Measurements from ENCODE around the gene RNF223. TPM values are rescaled to one million over a fixed set of nuclear protein-coding genes. Genes with fewer than 3 reads are reported as not detected.

Gene RNF223
- total and polyA plus RNA-seq, 4 donors: 0.14 TPM; not detected in 3

DNA sequence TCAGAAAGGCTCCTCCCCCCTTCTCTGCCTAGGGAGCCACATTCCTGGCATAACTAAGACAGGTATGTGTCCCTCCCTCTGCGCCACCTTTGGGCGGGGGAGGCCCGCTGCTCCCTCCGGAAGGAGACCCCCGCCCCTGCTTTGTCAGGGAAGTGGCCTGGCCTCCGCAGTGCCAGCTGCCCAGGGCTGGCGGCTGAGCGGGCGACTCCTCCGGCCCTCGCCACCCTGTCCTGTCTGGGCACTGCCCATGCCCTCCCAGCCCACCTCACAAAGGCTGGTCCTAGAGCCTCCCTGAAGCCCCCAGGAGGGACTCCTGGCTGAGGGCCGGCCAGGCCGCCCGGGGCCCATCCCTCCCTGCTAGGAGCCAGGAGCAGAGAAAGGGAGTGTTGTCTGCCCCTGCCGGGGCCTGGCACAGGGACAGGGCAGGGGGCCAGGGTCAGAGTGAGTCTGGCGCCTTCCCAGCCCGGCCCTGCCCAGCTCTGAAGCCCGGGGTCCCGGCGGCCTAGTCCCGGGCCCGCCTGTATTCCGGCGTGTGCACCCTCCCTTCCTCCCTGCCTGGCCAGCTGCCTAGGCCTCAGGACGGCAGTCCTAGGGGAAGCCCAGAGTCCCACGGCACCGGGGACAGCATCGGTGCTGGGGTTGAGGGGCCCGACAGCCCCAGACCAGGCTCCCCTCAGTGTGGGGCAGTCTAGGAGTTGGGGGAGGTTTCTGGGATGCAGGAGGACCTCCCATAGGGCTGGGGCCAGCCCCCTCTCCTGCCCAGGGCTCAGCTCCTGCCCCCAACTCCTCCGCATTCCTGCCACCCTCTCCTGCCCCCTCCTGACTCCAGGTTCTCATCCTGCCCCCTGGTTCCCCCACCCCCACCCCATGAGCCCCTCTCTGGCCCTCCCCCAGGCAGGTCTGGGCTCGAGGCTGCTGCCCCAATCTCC is 49.1 kb downstream of the RNF223 start:
- TF ChIP-seq HNF4A (conservative IDR thresholded peaks at IDR 0.05) (no peak), YY1 (IDR thresholded peaks at IDR 0.05) (no peak), TAF1 (conservative IDR thresholded peaks at IDR 0.05) (no peak), RAD21 (IDR thresholded peaks at IDR 0.05) (no peak), HNF4G (IDR thresholded peaks at IDR 0.05) (no peak), JUND (IDR thresholded peaks at IDR 0.05) (no peak), FOXA1 (IDR thresholded peaks at IDR 0.05) (no peak), SP1 (IDR thresholded peaks at IDR 0.05) (no peak), EGR1 (IDR thresholded peaks at IDR 0.05; ENCODE audit: low read depth in 2 of 2) (no peak), NR2F2 (IDR thresholded peaks at IDR 0.05) (no peak), GABPA (IDR thresholded peaks at IDR 0.05 in 1 of 2, conservative IDR thresholded peaks at IDR 0.05 in 1 of 2) (no peak), RXRA (IDR thresholded peaks at IDR 0.05) (no peak), FOXA2 (IDR thresholded peaks at IDR 0.05) (no peak)
- TF ChIP-seq, protein P1, sequence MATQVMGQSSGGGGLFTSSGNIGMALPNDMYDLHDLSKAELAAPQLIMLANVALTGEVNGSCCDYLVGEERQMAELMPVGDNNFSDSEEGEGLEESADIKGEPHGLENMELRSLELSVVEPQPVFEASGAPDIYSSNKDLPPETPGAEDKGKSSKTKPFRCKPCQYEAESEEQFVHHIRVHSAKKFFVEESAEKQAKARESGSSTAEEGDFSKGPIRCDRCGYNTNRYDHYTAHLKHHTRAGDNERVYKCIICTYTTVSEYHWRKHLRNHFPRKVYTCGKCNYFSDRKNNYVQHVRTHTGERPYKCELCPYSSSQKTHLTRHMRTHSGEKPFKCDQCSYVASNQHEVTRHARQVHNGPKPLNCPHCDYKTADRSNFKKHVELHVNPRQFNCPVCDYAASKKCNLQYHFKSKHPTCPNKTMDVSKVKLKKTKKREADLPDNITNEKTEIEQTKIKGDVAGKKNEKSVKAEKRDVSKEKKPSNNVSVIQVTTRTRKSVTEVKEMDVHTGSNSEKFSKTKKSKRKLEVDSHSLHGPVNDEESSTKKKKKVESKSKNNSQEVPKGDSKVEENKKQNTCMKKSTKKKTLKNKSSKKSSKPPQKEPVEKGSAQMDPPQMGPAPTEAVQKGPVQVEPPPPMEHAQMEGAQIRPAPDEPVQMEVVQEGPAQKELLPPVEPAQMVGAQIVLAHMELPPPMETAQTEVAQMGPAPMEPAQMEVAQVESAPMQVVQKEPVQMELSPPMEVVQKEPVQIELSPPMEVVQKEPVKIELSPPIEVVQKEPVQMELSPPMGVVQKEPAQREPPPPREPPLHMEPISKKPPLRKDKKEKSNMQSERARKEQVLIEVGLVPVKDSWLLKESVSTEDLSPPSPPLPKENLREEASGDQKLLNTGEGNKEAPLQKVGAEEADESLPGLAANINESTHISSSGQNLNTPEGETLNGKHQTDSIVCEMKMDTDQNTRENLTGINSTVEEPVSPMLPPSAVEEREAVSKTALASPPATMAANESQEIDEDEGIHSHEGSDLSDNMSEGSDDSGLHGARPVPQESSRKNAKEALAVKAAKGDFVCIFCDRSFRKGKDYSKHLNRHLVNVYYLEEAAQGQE (IDR thresholded peaks at IDR 0.05): no peak
- TF ChIP-seq, protein P2, sequence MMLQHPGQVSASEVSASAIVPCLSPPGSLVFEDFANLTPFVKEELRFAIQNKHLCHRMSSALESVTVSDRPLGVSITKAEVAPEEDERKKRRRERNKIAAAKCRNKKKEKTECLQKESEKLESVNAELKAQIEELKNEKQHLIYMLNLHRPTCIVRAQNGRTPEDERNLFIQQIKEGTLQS (IDR thresholded peaks at IDR 0.05): no peak
- TF ChIP-seq, protein P3, sequence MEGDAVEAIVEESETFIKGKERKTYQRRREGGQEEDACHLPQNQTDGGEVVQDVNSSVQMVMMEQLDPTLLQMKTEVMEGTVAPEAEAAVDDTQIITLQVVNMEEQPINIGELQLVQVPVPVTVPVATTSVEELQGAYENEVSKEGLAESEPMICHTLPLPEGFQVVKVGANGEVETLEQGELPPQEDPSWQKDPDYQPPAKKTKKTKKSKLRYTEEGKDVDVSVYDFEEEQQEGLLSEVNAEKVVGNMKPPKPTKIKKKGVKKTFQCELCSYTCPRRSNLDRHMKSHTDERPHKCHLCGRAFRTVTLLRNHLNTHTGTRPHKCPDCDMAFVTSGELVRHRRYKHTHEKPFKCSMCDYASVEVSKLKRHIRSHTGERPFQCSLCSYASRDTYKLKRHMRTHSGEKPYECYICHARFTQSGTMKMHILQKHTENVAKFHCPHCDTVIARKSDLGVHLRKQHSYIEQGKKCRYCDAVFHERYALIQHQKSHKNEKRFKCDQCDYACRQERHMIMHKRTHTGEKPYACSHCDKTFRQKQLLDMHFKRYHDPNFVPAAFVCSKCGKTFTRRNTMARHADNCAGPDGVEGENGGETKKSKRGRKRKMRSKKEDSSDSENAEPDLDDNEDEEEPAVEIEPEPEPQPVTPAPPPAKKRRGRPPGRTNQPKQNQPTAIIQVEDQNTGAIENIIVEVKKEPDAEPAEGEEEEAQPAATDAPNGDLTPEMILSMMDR (IDR thresholded peaks at IDR 0.05; ENCODE audit: low read depth, low read length, missing input control): no peak
- TF ChIP-seq, protein P4, sequence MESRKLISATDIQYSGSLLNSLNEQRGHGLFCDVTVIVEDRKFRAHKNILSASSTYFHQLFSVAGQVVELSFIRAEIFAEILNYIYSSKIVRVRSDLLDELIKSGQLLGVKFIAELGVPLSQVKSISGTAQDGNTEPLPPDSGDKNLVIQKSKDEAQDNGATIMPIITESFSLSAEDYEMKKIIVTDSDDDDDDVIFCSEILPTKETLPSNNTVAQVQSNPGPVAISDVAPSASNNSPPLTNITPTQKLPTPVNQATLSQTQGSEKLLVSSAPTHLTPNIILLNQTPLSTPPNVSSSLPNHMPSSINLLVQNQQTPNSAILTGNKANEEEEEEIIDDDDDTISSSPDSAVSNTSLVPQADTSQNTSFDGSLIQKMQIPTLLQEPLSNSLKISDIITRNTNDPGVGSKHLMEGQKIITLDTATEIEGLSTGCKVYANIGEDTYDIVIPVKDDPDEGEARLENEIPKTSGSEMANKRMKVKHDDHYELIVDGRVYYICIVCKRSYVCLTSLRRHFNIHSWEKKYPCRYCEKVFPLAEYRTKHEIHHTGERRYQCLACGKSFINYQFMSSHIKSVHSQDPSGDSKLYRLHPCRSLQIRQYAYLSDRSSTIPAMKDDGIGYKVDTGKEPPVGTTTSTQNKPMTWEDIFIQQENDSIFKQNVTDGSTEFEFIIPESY (IDR thresholded peaks at IDR 0.05): no peak
- TF ChIP-seq, protein P5, sequence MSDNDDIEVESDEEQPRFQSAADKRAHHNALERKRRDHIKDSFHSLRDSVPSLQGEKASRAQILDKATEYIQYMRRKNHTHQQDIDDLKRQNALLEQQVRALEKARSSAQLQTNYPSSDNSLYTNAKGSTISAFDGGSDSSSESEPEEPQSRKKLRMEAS (IDR thresholded peaks at IDR 0.05): no peak
- peaks cover 0 to 7% (median 4%) of the 10 kb centered on the region in 4 donors for H3K4me1 ChIP-seq (ENCODE audit: control insufficient read depth in 4 of 4, insufficient read depth in 4 of 4, low read length in 3 of 4)
- H3K36me3 ChIP-seq (ENCODE audit: control insufficient read depth in 4 of 4, insufficient read depth in 3 of 4, low read depth in 1 of 4, low read length in 3 of 4): no peaks in the 10 kb centered on the region

More for the DNA sequence above, 49.1 kb downstream of the RNF223 start:
- no peaks in the 10 kb centered on the region for H3K27me3 ChIP-seq (ENCODE audit: control insufficient read depth in 4 of 4, insufficient read depth in 4 of 4, low read length in 3 of 4)
- H3K9me3 ChIP-seq (ENCODE audit: control insufficient read depth in 4 of 4, low read length in 3 of 4): no peaks in the 10 kb centered on the region
- DNase-seq (ENCODE audit: low spot score): no peak
- H3K9ac ChIP-seq (ENCODE audit: low read depth in 1 of 2, low read length in 2 of 2): no peak overlapping the region
- no peak overlapping the region for H3K27ac ChIP-seq (ENCODE audit: low read depth in 1 of 2, low read length in 2 of 2)
- H3K4me3 ChIP-seq (ENCODE audit: low read depth in 1 of 3, low read length in 3 of 3): no peak overlapping the region
- 82% methylated on average over 31 of the region's 31 CpGs for WGBS

All from liver (tissue), 9 donors.